ENCODE results near the gene SHFL. TPM values are rescaled to one million over a fixed set of nuclear protein-coding genes. Genes with fewer than 3 reads are reported as not detected.
A peak's percentile ranks its signal among the peaks of the same experiment; 100 is the strongest.

The SHFL gene
- total RNA-seq, 1 donor from 2014 or later, result 5.0 TPM

DNA sequence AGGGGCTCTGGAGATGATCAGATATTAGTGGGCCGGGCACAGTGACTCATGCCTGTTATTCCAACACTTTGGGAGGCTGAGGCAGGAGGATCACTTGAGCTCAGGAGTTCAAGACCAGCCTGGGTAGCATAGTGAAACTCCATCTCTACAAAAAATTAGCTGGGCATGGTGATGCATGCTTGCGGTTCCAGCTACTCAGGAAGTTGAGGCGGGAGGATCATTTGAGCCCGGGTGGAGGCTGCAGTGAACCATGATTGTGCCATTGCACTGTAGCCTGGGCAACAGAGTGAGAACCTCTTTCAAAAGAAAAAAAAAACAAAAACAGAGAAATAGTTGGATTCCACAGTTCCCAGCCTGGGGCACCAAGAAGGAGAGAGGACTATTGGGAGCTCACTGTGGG lies 17.9 kb upstream of the SHFL start:
- DNase-seq (ENCODE audit: low read depth) (no peak), FAIRE-seq (no peak)
- Histone ChIP-seq H3K36me3 (ENCODE audit: control insufficient read depth, insufficient read depth, low read length) (no peaks in the 10 kb centered on the region), H3K27me3 (ENCODE audit: control insufficient read depth, insufficient read depth, low read length) (no peaks in the 10 kb centered on the region), H3K4me3 (ENCODE audit: low read depth, low read length) (no peak overlapping the region)
- TF ChIP-seq, protein P1, sequence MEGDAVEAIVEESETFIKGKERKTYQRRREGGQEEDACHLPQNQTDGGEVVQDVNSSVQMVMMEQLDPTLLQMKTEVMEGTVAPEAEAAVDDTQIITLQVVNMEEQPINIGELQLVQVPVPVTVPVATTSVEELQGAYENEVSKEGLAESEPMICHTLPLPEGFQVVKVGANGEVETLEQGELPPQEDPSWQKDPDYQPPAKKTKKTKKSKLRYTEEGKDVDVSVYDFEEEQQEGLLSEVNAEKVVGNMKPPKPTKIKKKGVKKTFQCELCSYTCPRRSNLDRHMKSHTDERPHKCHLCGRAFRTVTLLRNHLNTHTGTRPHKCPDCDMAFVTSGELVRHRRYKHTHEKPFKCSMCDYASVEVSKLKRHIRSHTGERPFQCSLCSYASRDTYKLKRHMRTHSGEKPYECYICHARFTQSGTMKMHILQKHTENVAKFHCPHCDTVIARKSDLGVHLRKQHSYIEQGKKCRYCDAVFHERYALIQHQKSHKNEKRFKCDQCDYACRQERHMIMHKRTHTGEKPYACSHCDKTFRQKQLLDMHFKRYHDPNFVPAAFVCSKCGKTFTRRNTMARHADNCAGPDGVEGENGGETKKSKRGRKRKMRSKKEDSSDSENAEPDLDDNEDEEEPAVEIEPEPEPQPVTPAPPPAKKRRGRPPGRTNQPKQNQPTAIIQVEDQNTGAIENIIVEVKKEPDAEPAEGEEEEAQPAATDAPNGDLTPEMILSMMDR (IDR thresholded peaks at IDR 0.05; ENCODE audit: insufficient read depth, low read length, severe bottlenecking), result no peak

DNA sequence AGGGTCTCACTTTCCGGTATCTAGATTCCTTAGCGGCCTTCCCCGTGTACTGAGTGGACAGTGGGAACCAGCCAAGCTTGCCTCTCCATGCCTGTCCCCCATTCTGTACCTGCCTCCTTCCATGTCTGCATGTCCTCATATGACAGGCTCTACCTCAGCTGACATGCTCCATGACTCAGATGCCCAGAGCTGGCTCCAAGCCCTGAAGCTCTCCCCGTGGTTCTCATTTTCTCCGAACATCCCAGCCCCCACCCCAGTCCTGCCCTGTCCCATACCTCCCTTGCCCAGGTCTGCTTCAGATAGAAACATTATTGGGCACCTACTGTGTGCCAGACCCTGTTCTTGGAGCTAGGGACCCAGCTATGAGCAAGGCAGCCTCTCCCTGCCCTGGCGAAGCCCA lies 17.1 kb upstream of the SHFL start:
- TF ChIP-seq, protein P1 (IDR thresholded peaks at IDR 0.05; ENCODE audit: insufficient read depth, low read length, severe bottlenecking), result no peak
- Histone ChIP-seq H3K36me3 (ENCODE audit: control insufficient read depth, insufficient read depth, low read length) (no peaks in the 10 kb centered on the region), H3K27me3 (ENCODE audit: control insufficient read depth, insufficient read depth, low read length) (no peaks in the 10 kb centered on the region), H3K4me3 (ENCODE audit: low read depth, low read length) (no peak overlapping the region)
- no peak for FAIRE-seq
- peak; percentile 13 for DNase-seq (ENCODE audit: low read depth)

DNA sequence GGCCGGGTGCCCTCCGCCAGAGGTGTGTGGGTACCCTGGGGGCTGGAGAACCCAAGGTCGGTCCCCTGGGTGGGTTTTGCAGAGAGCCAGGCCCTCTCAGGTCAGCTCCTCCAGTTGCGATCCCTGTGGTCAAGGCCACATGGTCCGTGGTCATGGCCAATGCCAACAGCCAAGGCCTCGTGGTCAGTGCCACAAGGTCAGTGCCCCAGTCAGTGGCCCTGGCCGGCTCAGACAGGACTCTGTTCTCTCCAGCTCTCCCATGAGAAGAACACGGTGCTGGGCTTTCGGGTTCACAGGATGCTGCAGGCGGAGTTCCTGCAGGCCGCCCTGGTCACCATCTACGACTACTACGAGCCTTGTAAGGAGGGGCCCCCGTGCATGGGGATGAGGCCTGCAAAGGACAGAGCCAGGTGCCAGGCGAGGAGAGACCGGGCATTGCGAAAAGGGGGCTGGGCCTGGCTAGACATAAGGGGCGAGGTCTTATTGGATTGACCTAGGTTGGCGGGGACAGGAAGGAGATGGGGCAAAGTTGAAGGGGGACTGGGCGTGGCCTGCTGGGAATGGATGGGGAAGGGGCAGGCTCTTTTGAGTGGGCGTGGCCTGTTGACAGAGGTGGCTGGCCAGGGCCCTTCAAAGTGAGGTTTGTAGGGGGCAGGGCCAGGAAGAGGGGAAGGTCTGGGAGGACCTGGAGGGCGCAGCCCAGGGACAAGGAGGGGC lies 15.2 kb upstream of the SHFL start:
- Histone ChIP-seq H3K36me3 (ENCODE audit: control insufficient read depth, insufficient read depth, low read length) (no peaks in the 10 kb centered on the region), H3K4me3 (ENCODE audit: low read depth, low read length) (no peak overlapping the region), H3K27me3 (ENCODE audit: control insufficient read depth, insufficient read depth, low read length) (no peaks in the 10 kb centered on the region)
- DNase-seq (ENCODE audit: low read depth), result no peak
- TF ChIP-seq, protein P1 (IDR thresholded peaks at IDR 0.05; ENCODE audit: insufficient read depth, low read length, severe bottlenecking), result no peak
- FAIRE-seq, result no peak

DNA sequence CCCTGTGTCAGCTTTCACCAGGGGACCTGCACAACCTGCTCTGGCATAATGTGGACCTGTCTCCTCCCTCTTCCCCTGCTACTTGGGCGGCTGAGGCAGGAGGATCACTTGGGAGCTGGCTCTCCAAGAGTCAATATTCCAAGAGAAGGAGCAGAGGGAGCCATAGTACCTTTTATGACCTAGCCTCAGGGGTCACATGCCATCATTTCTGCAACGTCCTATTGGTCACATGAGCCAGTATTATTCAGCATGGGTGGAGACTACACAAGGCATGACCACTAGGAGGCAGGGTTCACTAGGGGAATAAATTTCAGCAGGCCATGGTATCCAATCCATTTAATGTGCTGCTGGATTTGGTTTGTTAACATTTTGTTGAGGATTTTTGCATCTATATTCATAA lies 12.0 kb upstream of the SHFL start:
- FAIRE-seq (no peak), DNase-seq (ENCODE audit: low read depth) (peak; percentile 13)
- Histone ChIP-seq H3K4me3 (ENCODE audit: low read depth, low read length) (no peak overlapping the region), H3K27me3 (ENCODE audit: control insufficient read depth, insufficient read depth, low read length) (no peaks in the 10 kb centered on the region), H3K36me3 (ENCODE audit: control insufficient read depth, insufficient read depth, low read length) (no peaks in the 10 kb centered on the region)
- TF ChIP-seq, protein P1 (IDR thresholded peaks at IDR 0.05; ENCODE audit: insufficient read depth, low read length, severe bottlenecking), result peak; percentile 15

DNA sequence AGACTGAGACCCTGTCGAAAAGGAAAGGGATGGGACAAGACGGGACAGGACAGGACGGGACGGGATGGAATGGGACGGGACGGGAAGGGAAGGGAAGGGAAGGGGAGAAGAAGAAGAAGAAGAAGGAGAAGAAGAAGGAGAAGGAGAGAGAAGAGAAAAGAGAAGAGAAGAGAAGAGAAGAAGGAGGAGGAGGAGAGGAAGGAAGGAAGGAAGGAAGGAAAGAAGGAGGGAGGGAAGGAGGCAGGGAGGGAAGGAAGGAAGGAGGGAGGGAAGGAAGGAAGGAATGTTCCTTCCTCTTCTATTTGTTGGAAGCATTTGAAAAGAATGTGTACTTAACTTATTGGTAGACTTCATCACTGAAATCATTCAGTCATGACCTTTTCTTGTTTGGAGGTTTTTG lies 9.6 kb upstream of the SHFL start:
- Histone ChIP-seq H3K4me3 (ENCODE audit: low read depth, low read length) (no peak overlapping the region), H3K27me3 (ENCODE audit: control insufficient read depth, insufficient read depth, low read length) (no peaks in the 10 kb centered on the region), H3K36me3 (ENCODE audit: control insufficient read depth, insufficient read depth, low read length) (no peaks in the 10 kb centered on the region)
- TF ChIP-seq, protein P1 (IDR thresholded peaks at IDR 0.05; ENCODE audit: insufficient read depth, low read length, severe bottlenecking), result no peak
- FAIRE-seq, result no peak
- no peak for DNase-seq (ENCODE audit: low read depth)

- H3K27me3 ChIP-seq (ENCODE audit: control insufficient read depth, insufficient read depth, low read length), result no peaks in the 10 kb centered on the region
- DNase-seq (ENCODE audit: low read depth) (no peak), FAIRE-seq (no peak)
- TF ChIP-seq, protein P1 (IDR thresholded peaks at IDR 0.05; ENCODE audit: insufficient read depth, low read length, severe bottlenecking), result no peak
- H3K4me3 ChIP-seq (ENCODE audit: low read depth, low read length), result no peak overlapping the region
- H3K36me3 ChIP-seq (ENCODE audit: control insufficient read depth, insufficient read depth, low read length), result no peaks in the 10 kb centered on the region
Measured at GRCh38 chr19:10078329-10078728, 7.8 kb upstream of the SHFL start.
